HK-2 (cell line): ENCODE results near the gene FUT2.

Experiments used
- DNase-seq: peaks from one replicate; pipeline ENCODE4 v3.0.0-alpha.2; 2018; ENCODE audit not compliant: unreplicated experiment

Gene FUT2

DNA sequence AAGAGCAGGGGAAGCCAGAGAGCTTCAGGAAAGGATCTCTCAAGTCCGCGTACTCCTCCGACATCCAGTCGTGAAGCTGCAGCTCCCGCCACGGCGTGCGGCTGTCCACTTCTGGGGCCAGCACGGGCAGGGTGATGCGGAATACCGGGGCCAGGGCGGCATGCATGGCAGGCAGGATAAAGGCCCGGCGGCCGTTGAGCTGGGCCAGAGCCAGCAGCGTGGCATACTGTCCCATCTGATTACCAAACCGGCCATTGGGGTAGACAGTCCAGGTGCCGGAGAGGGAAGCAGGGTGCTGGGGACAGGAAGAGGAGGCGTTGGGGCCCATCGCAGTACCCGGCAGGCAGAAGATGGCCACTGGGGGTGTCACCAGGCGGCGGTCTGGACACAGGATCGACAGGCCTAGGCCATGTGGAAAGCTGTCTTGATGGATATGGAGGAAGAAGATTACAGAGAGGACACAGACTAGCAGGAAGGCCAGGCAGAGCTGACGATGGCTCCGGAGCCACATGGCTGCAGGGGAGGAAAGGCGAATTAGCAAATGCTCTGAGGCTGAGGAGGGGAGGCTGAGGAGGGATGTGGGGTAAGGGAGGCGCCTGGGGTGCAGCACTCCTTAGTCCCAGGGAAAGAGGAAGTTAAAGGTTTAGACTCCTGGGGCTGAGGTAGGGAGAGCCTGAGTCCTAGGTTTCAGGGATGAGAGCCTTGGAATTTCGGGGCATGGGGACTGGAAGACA lies 55.2 kb downstream of the FUT2 start:
- DNase-seq, result no peak

GRCh38 chr19:48751845-48752495 lies 56.2 kb downstream of the FUT2 start:
- DNase-seq, result no peak

DNA sequence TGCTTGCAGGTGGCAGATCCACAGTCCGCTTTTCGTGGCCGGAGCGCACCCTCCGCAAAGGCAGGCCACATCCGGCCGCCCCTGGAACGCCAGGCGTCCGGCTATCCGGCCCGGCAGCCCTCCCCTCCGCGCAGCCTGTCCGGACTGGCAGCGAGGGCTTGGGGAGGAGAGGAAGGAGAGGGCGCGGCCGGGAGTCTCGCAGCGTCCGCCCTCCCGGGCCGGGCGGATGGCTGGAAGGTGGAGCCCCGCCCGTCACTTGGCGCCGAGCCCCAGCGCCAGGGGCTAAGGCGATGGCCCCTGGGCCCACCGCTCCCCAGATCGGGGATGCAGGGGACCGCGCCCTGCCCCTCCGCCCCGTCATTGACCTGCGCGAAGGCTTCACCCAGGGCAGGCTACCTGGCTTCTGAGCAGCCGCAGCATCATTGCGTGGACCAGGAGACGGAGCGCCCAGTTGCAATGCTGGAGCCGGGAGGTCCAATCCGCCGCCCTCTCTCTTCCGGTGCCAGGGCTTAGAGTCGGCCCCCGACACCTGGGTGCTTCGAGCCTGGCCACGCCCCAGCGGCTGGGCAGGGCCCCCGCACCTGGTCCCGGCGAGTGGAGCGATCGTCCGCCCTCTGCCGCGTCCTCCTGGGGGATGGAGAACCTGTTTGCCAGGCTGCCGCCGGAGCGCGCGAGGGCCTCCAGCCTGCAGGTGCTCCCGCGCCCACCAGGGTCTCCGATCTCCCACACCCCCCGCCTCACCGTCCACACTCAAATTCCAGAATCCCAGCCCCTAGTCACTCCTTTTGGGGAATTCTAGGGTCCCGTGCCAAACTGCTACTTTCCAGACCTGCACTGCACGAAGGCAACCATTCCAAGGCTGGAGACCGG lies 57.0 kb downstream of the FUT2 start, which contains the start of gene FUT1:
FUT1 (minus strand) TSS at position 146 of the 870 bp plus-strand sequence. CDS start 1,360 bp downstream, outside the sequence.
- DNase-seq, result no peak

- no peak for DNase-seq
Measured at GRCh38 chr19:48755084-48755641, 59.4 kb downstream of the FUT2 start, which contains the start of gene FGF21. Gene FGF21, plus strand, starts transcription at chr19:48755524. Its CDS starts 713 bp downstream, at chr19:48756237.
